ENCODE measurements around the gene MYO18A. TPM values are rescaled to one million over a fixed set of nuclear protein-coding genes. Genes with fewer than 3 reads are reported as not detected.
A peak's percentile ranks its signal among the peaks of the same experiment; 100 is the strongest.
"Not testable (repeated sequence)": the region's sequence is repeated elsewhere in the genome, so short reads cannot be mapped to it uniquely, and the experiment has no call there.

Gene MYO18A
- total RNA-seq, result 171 TPM

- Histone ChIP-seq H3K9me3 (ENCODE audit: control insufficient read depth in 3 of 3, low read length in 3 of 3) (no peaks in the 10 kb centered on the region), H3K36me3 (ENCODE audit: control insufficient read depth in 3 of 3, insufficient read depth in 3 of 3, low read length in 3 of 3) (no peaks in the 10 kb centered on the region), H3K27me3 (ENCODE audit: control insufficient read depth in 3 of 3, insufficient read depth in 3 of 3, low read length in 3 of 3) (no peaks in the 10 kb centered on the region), H3K4me1 (ENCODE audit: control insufficient read depth in 3 of 3, insufficient read depth in 3 of 3, low read length in 3 of 3) (peaks cover 18 to 38% (median 36%) of the 10 kb centered on the region in 3 donors), H3K27ac (ENCODE audit: low read depth, low read length) (peak within 1 kb of the TSS; percentile 83), H3K4me3 (ENCODE audit: low read length in 3 of 3) (peak within 1 kb of the TSS; percentile 65 to 76 (median 65)), H3K9ac (ENCODE audit: low read depth in 1 of 3, low read length in 3 of 3) (peak within 1 kb of the TSS; percentile 73 to 89 (median 81))
Measured at GRCh38 chr17:29180034-29180787, at the start of gene MYO18A. Gene MYO18A, minus strand, starts transcription at chr17:29180398. Its CDS starts 13,458 bp downstream, at chr17:29166940.

GRCh38 chr17:29225396-29225795 lies 45.2 kb upstream of the MYO18A start:
- Histone ChIP-seq H3K9ac (ENCODE audit: low read depth in 1 of 3, low read length in 3 of 3) (no peak overlapping the region), H3K4me1 (ENCODE audit: control insufficient read depth in 3 of 3, insufficient read depth in 3 of 3, low read length in 3 of 3) (no peaks in the 10 kb centered on the region), H3K36me3 (ENCODE audit: control insufficient read depth in 3 of 3, insufficient read depth in 3 of 3, low read length in 3 of 3) (no peaks in the 10 kb centered on the region), H3K27me3 (ENCODE audit: control insufficient read depth in 3 of 3, insufficient read depth in 3 of 3, low read length in 3 of 3) (no peaks in the 10 kb centered on the region), H3K4me3 (ENCODE audit: low read length in 3 of 3) (no peak overlapping the region), H3K9me3 (ENCODE audit: control insufficient read depth in 3 of 3, low read length in 3 of 3) (no peaks in the 10 kb centered on the region), H3K27ac (ENCODE audit: low read depth, low read length) (no peak overlapping the region)

- not testable (repeated sequence) for H3K9me3 ChIP-seq (ENCODE audit: control insufficient read depth in 3 of 3, low read length in 3 of 3); H3K27me3 ChIP-seq (ENCODE audit: control insufficient read depth in 3 of 3, insufficient read depth in 3 of 3, low read length in 3 of 3); H3K4me3 ChIP-seq (ENCODE audit: low read length in 3 of 3); H3K27ac ChIP-seq (ENCODE audit: low read depth, low read length); H3K4me1 ChIP-seq (ENCODE audit: control insufficient read depth in 3 of 3, insufficient read depth in 3 of 3, low read length in 3 of 3); H3K9ac ChIP-seq (ENCODE audit: low read depth in 1 of 3, low read length in 3 of 3); H3K36me3 ChIP-seq (ENCODE audit: control insufficient read depth in 3 of 3, insufficient read depth in 3 of 3, low read length in 3 of 3)
Measured at GRCh38 chr17:29221338-29221737, 41.1 kb upstream of the MYO18A start.

- H3K36me3 ChIP-seq (ENCODE audit: control insufficient read depth in 3 of 3, insufficient read depth in 3 of 3, low read length in 3 of 3), result no peaks in the 10 kb centered on the region
- H3K4me1 ChIP-seq (ENCODE audit: control insufficient read depth in 3 of 3, insufficient read depth in 3 of 3, low read length in 3 of 3), result peaks cover 6 to 8% (median 6%) of the 10 kb centered on the region in 3 donors
- H3K9me3 ChIP-seq (ENCODE audit: control insufficient read depth in 3 of 3, low read length in 3 of 3), result no peaks in the 10 kb centered on the region
- H3K27me3 ChIP-seq (ENCODE audit: control insufficient read depth in 3 of 3, insufficient read depth in 3 of 3, low read length in 3 of 3), result no peaks in the 10 kb centered on the region
- H3K9ac ChIP-seq (ENCODE audit: low read depth in 1 of 3, low read length in 3 of 3), result no peak overlapping the region
- H3K4me3 ChIP-seq (ENCODE audit: low read length in 3 of 3), result no peak overlapping the region
- no peak overlapping the region for H3K27ac ChIP-seq (ENCODE audit: low read depth, low read length)
Measured at GRCh38 chr17:29219378-29220047, 39.3 kb upstream of the MYO18A start.

DNA sequence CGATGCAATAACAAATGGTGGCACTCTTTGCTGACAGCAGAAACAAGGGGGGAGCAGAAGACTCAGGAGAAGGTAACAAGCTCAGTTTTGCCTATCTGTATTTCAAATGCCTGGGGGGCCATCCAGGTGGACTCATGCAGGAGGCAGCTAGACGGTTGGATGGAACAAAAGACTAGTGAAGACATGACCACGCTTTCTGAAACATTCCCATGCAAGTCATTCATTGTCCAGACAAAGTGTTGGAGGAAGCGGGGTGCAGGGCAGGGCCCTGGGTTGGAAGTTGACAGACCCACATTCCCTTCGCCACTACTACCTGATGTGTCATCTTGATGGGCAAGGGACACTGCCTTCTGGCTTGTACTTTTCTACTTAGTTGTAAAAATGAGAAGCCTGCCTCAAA lies 36.7 kb upstream of the MYO18A start:
- no peak overlapping the region for H3K27ac ChIP-seq (ENCODE audit: low read depth, low read length)
- no peaks in the 10 kb centered on the region for H3K27me3 ChIP-seq (ENCODE audit: control insufficient read depth in 3 of 3, insufficient read depth in 3 of 3, low read length in 3 of 3)
- no peaks in the 10 kb centered on the region for H3K9me3 ChIP-seq (ENCODE audit: control insufficient read depth in 3 of 3, low read length in 3 of 3)
- H3K36me3 ChIP-seq (ENCODE audit: control insufficient read depth in 3 of 3, insufficient read depth in 3 of 3, low read length in 3 of 3), result no peaks in the 10 kb centered on the region
- no peak overlapping the region for H3K4me3 ChIP-seq (ENCODE audit: low read length in 3 of 3)
- no peak overlapping the region for H3K9ac ChIP-seq (ENCODE audit: low read depth in 1 of 3, low read length in 3 of 3)
- H3K4me1 ChIP-seq (ENCODE audit: control insufficient read depth in 3 of 3, insufficient read depth in 3 of 3, low read length in 3 of 3), result peaks cover 6 to 8% (median 6%) of the 10 kb centered on the region in 3 donors

- peaks cover 6 to 8% (median 6%) of the 10 kb centered on the region in 3 donors for H3K4me1 ChIP-seq (ENCODE audit: control insufficient read depth in 3 of 3, insufficient read depth in 3 of 3, low read length in 3 of 3)
Measured at GRCh38 chr17:29216181-29216580, 36.0 kb upstream of the MYO18A start.

GRCh38 chr17:29215717-29216116 lies 35.5 kb upstream of the MYO18A start:
- no peaks in the 10 kb centered on the region for H3K9me3 ChIP-seq (ENCODE audit: control insufficient read depth in 3 of 3, low read length in 3 of 3)
- no peak overlapping the region for H3K4me3 ChIP-seq (ENCODE audit: low read length in 3 of 3)
- H3K4me1 ChIP-seq (ENCODE audit: control insufficient read depth in 3 of 3, insufficient read depth in 3 of 3, low read length in 3 of 3), result peaks cover 6 to 8% (median 6%) of the 10 kb centered on the region in 3 donors
- H3K9ac ChIP-seq (ENCODE audit: low read depth in 1 of 3, low read length in 3 of 3), result no peak overlapping the region
- H3K27ac ChIP-seq (ENCODE audit: low read depth, low read length), result no peak overlapping the region
- H3K36me3 ChIP-seq (ENCODE audit: control insufficient read depth in 3 of 3, insufficient read depth in 3 of 3, low read length in 3 of 3), result no peaks in the 10 kb centered on the region
- no peaks in the 10 kb centered on the region for H3K27me3 ChIP-seq (ENCODE audit: control insufficient read depth in 3 of 3, insufficient read depth in 3 of 3, low read length in 3 of 3)

More at GRCh38 chr17:29216181-29216580, 36.0 kb upstream of the MYO18A start:
- Histone ChIP-seq H3K9me3 (ENCODE audit: control insufficient read depth in 3 of 3, low read length in 3 of 3) (no peaks in the 10 kb centered on the region), H3K27me3 (ENCODE audit: control insufficient read depth in 3 of 3, insufficient read depth in 3 of 3, low read length in 3 of 3) (no peaks in the 10 kb centered on the region), H3K4me3 (ENCODE audit: low read length in 3 of 3) (no peak overlapping the region), H3K36me3 (ENCODE audit: control insufficient read depth in 3 of 3, insufficient read depth in 3 of 3, low read length in 3 of 3) (no peaks in the 10 kb centered on the region), H3K9ac (ENCODE audit: low read depth in 1 of 3, low read length in 3 of 3) (no peak overlapping the region), H3K27ac (ENCODE audit: low read depth, low read length) (no peak overlapping the region)

DNA sequence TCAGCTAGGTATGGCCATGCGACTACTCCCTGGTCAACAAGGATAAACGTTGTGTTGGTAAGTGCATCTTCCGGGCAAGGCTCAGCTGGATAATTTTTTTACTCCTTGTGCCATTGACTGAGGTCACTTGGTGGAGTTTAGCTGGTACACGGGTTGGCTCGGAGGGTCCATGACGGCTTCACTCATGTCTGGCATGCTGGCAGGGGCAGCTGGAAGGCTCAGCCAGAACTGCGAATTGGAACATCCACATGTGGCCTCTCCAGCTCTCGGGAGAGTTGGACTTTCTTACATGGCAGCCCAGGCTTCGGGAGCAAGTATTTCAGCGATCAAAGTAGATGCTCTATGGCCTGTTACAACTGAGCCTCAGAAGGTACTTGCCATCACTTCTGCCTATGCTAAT lies 35.0 kb upstream of the MYO18A start:
- H3K9ac ChIP-seq (ENCODE audit: low read depth in 1 of 3, low read length in 3 of 3), result no peak overlapping the region

GRCh38 chr17:29214215-29215146 lies 34.3 kb upstream of the MYO18A start:
- H3K36me3 ChIP-seq (ENCODE audit: control insufficient read depth in 3 of 3, insufficient read depth in 3 of 3, low read length in 3 of 3), result no peaks in the 10 kb centered on the region
- H3K27me3 ChIP-seq (ENCODE audit: control insufficient read depth in 3 of 3, insufficient read depth in 3 of 3, low read length in 3 of 3), result no peaks in the 10 kb centered on the region
- no peak overlapping the region for H3K4me3 ChIP-seq (ENCODE audit: low read length in 3 of 3)
- no peak overlapping the region for H3K9ac ChIP-seq (ENCODE audit: low read depth in 1 of 3, low read length in 3 of 3)
- H3K9me3 ChIP-seq (ENCODE audit: control insufficient read depth in 3 of 3, low read length in 3 of 3), result no peaks in the 10 kb centered on the region
- peaks cover 4 to 6% (median 6%) of the 10 kb centered on the region in 3 donors for H3K4me1 ChIP-seq (ENCODE audit: control insufficient read depth in 3 of 3, insufficient read depth in 3 of 3, low read length in 3 of 3)
- H3K27ac ChIP-seq (ENCODE audit: low read depth, low read length), result no peak overlapping the region

More for the DNA sequence above, 35.0 kb upstream of the MYO18A start:
- Histone ChIP-seq H3K4me3 (ENCODE audit: low read length in 3 of 3) (no peak overlapping the region), H3K9me3 (ENCODE audit: control insufficient read depth in 3 of 3, low read length in 3 of 3) (no peaks in the 10 kb centered on the region), H3K4me1 (ENCODE audit: control insufficient read depth in 3 of 3, insufficient read depth in 3 of 3, low read length in 3 of 3) (peaks cover 6 to 8% (median 6%) of the 10 kb centered on the region in 3 donors), H3K36me3 (ENCODE audit: control insufficient read depth in 3 of 3, insufficient read depth in 3 of 3, low read length in 3 of 3) (no peaks in the 10 kb centered on the region), H3K27me3 (ENCODE audit: control insufficient read depth in 3 of 3, insufficient read depth in 3 of 3, low read length in 3 of 3) (no peaks in the 10 kb centered on the region), H3K27ac (ENCODE audit: low read depth, low read length) (no peak overlapping the region)

All from skeletal muscle tissue (tissue), 4 donors.